ENCODE data around the gene KIF19.

KIF19 gene

DNA sequence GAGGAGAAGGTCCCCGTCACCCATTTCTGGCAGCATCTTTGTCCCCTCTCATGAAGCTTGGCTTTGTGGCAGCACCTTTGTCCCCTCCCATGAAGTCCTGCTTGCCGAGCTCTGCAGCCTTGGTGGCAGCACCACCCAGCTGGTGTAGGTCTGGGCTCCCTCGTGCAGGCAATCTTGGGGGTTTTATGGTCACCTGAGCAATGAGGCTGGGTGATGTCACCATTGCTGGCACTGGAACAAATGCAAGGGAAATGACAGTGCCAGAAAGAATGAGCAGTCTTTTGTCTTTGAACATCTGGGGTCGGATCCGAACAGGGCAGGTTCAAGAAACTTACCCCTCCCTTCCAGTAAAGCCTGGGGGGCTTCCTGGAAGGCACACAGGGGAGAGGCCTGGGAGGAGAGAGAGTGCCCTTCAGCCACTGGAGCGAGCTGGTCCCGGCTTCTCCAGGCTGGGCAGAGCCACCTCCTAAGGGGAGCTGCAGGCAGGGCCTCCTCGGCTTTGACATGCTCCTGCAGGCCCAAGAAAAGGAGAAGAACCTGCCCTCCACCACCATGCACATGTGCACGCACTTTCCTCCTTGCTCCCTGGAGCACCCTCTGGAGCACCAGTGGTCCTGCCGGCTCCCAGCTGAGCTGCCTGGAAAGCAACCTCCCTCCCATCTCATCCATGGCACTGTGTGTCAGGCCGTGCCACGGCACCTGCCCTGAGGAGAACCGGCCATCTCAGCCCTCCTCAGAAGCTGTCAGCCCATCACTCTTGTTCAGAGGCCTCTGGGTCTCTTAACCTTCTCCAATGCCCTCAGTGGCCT, 19.6 kb downstream of the KIF19 start:
- TF ChIP-seq, protein P1, sequence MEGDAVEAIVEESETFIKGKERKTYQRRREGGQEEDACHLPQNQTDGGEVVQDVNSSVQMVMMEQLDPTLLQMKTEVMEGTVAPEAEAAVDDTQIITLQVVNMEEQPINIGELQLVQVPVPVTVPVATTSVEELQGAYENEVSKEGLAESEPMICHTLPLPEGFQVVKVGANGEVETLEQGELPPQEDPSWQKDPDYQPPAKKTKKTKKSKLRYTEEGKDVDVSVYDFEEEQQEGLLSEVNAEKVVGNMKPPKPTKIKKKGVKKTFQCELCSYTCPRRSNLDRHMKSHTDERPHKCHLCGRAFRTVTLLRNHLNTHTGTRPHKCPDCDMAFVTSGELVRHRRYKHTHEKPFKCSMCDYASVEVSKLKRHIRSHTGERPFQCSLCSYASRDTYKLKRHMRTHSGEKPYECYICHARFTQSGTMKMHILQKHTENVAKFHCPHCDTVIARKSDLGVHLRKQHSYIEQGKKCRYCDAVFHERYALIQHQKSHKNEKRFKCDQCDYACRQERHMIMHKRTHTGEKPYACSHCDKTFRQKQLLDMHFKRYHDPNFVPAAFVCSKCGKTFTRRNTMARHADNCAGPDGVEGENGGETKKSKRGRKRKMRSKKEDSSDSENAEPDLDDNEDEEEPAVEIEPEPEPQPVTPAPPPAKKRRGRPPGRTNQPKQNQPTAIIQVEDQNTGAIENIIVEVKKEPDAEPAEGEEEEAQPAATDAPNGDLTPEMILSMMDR (IDR thresholded peaks at IDR 0.05; ENCODE audit: borderline replicate concordance, insufficient read depth, low read depth, low read length) = no peak

DNA sequence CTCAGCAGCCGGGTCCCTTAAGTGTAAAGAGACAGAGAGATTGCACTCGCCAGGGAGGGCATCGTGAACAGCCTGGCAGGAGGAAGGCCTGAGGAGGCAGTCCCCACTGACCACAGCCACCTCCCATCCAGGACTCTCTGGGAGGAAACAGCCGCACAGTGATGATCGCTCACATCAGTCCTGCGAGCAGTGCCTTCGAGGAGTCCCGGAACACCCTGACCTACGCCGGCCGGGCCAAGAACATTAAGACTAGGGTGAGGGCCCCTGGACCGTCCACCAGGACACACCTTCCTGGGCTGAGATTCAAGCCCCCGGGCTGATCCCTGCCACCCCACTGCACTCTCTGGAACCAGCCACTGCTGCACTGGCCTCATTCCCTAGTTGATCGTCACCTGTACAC, 21.6 kb downstream of the KIF19 start:
- TF ChIP-seq, protein P1 (IDR thresholded peaks at IDR 0.05; ENCODE audit: borderline replicate concordance, insufficient read depth, low read depth, low read length) = no peak
- H3K4me3 ChIP-seq (ENCODE audit: low read depth, low read length) = no peak overlapping the region

More for the DNA sequence above, 19.6 kb downstream of the KIF19 start:
- no peak overlapping the region for H3K4me3 ChIP-seq (ENCODE audit: low read depth, low read length)

DNA sequence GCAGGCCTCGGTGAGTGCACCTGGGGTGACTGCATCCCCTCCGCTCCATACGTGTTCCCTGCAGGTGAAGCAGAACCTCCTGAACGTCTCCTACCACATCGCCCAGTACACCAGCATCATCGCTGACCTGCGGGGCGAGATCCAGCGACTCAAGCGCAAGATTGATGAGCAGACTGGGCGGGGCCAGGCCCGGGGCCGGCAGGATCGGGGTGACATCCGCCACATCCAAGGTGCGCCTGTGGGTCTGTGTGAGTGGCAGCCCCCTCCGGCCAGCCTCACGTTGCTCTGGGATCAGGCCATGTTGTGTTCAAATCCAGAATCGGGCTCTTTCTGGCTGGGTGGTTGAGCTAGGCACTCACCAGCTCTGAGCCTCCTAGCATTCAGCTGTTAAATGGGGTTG, 23.1 kb downstream of the KIF19 start:
- TF ChIP-seq, protein P1 (IDR thresholded peaks at IDR 0.05; ENCODE audit: borderline replicate concordance, insufficient read depth, low read depth, low read length) = no peak
- H3K4me3 ChIP-seq (ENCODE audit: low read depth, low read length) = no peak overlapping the region

DNA sequence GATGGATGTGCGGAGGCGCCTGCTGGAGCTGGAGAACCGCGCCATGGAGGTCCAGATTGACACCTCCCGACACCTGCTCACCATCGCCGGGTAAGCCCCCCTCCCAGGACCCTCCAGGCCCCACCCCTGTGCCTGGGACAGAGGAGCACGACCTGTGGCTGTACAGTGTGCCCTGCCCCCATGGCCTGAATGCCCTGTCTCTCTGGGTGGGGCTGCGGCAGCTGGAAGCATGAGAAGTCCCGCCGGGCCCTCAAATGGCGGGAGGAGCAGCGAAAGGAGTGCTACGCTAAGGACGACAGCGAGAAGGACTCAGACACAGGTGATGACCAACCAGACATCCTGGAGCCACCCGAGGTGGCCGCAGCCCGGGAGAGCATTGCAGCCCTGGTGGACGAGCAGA, 24.5 kb downstream of the KIF19 start:
- TF ChIP-seq, protein P1 (IDR thresholded peaks at IDR 0.05; ENCODE audit: borderline replicate concordance, insufficient read depth, low read depth, low read length) = no peak
- H3K4me3 ChIP-seq (ENCODE audit: low read depth, low read length) = no peak overlapping the region

DNA sequence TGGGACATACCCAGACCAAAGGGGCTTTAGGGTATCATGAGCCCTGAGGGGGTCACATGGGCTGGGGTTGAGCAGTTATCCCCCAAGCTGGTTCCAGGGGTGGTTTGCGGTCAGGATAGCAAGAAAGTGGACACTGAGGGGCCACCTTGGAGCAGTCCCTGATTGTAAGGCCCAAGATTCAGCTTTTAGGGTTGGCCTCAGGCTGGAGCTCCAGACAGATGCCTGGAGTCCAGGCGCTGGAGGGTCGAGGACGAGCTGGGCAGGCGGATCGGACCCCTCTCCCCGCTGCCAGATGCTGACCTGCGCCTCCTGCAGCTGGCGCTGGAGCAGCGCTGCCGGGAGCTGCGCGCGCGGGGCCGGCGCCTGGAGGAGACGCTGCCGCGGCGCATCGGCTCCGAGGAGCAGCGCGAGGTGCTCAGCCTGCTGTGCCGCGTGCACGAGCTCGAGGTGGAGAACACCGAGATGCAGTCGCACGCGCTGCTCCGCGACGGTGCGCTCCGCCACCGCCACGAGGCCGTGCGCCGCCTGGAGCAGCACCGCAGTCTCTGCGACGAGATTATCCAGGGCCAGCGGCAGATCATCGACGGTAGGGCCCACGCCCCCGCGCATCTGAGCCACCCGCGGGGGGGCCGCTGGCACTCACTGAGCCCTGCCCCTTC, 25.7 kb downstream of the KIF19 start:
- no peak overlapping the region for H3K4me3 ChIP-seq (ENCODE audit: low read depth, low read length)
- TF ChIP-seq, protein P1 (IDR thresholded peaks at IDR 0.05; ENCODE audit: borderline replicate concordance, insufficient read depth, low read depth, low read length) = no peak

DNA sequence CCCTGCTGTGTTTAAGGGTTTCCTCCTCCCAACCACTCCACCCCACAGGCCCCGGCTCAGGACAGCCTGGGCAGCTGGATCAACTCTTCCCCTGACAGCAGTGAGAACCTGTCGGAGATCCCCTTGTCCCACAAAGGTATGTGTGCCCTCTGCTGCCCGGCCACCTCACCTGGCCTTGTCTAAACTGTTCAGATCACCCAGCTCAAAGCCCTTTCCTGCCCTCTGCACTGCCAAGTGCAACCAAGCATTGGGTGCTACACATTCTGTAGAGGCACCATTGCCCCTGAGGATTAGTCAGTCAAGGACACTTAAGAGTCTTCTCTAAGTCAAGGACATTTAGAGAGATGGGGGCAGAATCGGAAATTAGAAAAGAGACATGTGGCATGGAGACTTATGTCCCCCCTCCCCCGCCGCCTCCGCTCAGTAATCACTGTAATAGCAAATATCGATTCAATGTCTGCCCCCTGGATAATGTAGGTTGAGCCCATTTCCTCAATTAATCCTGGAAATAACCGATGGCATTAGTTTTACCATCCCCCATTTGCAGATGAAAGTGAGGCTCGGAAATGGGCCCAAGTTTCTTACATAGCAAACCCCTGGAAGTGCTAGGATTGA, 27.5 kb downstream of the KIF19 start:
- H3K4me3 ChIP-seq (ENCODE audit: low read depth, low read length) = no peak overlapping the region
- TF ChIP-seq, protein P1 (IDR thresholded peaks at IDR 0.05; ENCODE audit: borderline replicate concordance, insufficient read depth, low read depth, low read length) = no peak

Measured in GM12875 (cell line).